Measurements from ENCODE around the gene SF3B2. TPM values are rescaled to one million over a fixed set of nuclear protein-coding genes. Genes with fewer than 3 reads are reported as not detected.

SF3B2 gene
- total RNA-seq, 1 experiment from 2014 or later = 300 TPM

- BruUV-seq (replicated peaks) = no TSS peak
- intact Hi-C loops (cut with micrococcal nuclease) = no loop called here
Observed at GRCh38 chr11:66044757-66045156, 7.4 kb upstream of the SF3B2 start.

More at GRCh38 chr11:66044757-66045156, 7.4 kb upstream of the SF3B2 start:
- CTCF ChIA-PET = interaction anchor here (0.6 to 2.2 kb wide), 19 partner anchors 9 to 504 kb away, joined by 3 to 14 read pairs (median 4); partner anchors contain the start of genes CATSPER1, CST6, FIBP and MUS81
- POLR2A ChIA-PET = interaction anchor here (1.0 kb wide), 1 partner anchor 24 kb away, joined by 4 read pairs; no protein-coding TSS in a partner anchor
- RAD21 ChIA-PET (ENCODE audit: low non-redundant PET in 1 of 2, low total read pairs in 2 of 2, uncharacterized antibody in 2 of 2, unreplicated experiment in 2 of 2) = no interaction called here
- H3K4me2 ChIP-seq (ENCODE audit: low read length) = peak overlapping the region; percentile 47
- H3K4me3 ChIP-seq (replicated peaks in 1 of 2; ENCODE audit: low read depth in 1 of 2, low read length in 2 of 2) = no peak overlapping the region
- no peaks in the 10 kb centered on the region for H3K79me2 ChIP-seq (ENCODE audit: insufficient read depth, low read length)
- TF ChIP-seq, protein P1, sequence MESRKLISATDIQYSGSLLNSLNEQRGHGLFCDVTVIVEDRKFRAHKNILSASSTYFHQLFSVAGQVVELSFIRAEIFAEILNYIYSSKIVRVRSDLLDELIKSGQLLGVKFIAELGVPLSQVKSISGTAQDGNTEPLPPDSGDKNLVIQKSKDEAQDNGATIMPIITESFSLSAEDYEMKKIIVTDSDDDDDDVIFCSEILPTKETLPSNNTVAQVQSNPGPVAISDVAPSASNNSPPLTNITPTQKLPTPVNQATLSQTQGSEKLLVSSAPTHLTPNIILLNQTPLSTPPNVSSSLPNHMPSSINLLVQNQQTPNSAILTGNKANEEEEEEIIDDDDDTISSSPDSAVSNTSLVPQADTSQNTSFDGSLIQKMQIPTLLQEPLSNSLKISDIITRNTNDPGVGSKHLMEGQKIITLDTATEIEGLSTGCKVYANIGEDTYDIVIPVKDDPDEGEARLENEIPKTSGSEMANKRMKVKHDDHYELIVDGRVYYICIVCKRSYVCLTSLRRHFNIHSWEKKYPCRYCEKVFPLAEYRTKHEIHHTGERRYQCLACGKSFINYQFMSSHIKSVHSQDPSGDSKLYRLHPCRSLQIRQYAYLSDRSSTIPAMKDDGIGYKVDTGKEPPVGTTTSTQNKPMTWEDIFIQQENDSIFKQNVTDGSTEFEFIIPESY (IDR thresholded peaks at IDR 0.05; ENCODE audit: extremely low read depth, insufficient replicate concordance, low read length) = no peak
- TF ChIP-seq CBX3 (IDR thresholded peaks at IDR 0.05; ENCODE audit: low read depth) = no peak
- TF ChIP-seq SIN3A (IDR thresholded peaks at IDR 0.05; ENCODE audit: low read depth) = no peak
- TF ChIP-seq RAD21 (IDR thresholded peaks at IDR 0.05; ENCODE audit: low read depth) = no peak
- TF ChIP-seq, protein P2, sequence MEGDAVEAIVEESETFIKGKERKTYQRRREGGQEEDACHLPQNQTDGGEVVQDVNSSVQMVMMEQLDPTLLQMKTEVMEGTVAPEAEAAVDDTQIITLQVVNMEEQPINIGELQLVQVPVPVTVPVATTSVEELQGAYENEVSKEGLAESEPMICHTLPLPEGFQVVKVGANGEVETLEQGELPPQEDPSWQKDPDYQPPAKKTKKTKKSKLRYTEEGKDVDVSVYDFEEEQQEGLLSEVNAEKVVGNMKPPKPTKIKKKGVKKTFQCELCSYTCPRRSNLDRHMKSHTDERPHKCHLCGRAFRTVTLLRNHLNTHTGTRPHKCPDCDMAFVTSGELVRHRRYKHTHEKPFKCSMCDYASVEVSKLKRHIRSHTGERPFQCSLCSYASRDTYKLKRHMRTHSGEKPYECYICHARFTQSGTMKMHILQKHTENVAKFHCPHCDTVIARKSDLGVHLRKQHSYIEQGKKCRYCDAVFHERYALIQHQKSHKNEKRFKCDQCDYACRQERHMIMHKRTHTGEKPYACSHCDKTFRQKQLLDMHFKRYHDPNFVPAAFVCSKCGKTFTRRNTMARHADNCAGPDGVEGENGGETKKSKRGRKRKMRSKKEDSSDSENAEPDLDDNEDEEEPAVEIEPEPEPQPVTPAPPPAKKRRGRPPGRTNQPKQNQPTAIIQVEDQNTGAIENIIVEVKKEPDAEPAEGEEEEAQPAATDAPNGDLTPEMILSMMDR (IDR thresholded peaks at IDR 0.05 in 2 of 3, conservative IDR thresholded peaks at IDR 0.05 in 1 of 3; ENCODE audit: borderline replicate concordance in 1 of 3, insufficient read depth in 1 of 3, low read depth in 2 of 3, low read length in 2 of 3) = no peak
- no peak for TF ChIP-seq SRF (IDR thresholded peaks at IDR 0.05; ENCODE audit: low read depth)
- no peak for TF ChIP-seq EZH2 (IDR thresholded peaks at IDR 0.05)
- DNase-seq (ENCODE audit: low read depth, low spot score) (no peak), ATAC-seq (no peak)
- H3K27me3 ChIP-seq (ENCODE audit: insufficient read depth, low read length) = no peaks in the 10 kb centered on the region
- H3K27ac ChIP-seq (ENCODE audit: low read depth, low read length) = no peak overlapping the region
- no peaks in the 10 kb centered on the region for H4K20me1 ChIP-seq (ENCODE audit: insufficient read depth)
- no peaks in the 10 kb centered on the region for H3K9me2 ChIP-seq (ENCODE audit: insufficient read depth)
- H3K9me3 ChIP-seq (ENCODE audit: control insufficient read depth in 1 of 2, insufficient read depth in 1 of 2, low read depth in 1 of 2, low read length in 2 of 2) = no peaks in the 10 kb centered on the region
- H2AFZ ChIP-seq (ENCODE audit: low read depth, low read length, poor library complexity, severe bottlenecking) = no peak overlapping the region
- no peaks in the 10 kb centered on the region for H3K36me3 ChIP-seq (ENCODE audit: control insufficient read depth in 1 of 2, insufficient read depth in 2 of 2, low read length in 2 of 2)
- peaks cover 6 to 9% of the 10 kb centered on the region in 2 experiments; a peak in 3 of 4 replicates for H3K4me1 ChIP-seq (ENCODE audit: control insufficient read depth in 1 of 2, insufficient read depth in 2 of 2, low read length in 2 of 2)
- no peak overlapping the region for H3K9ac ChIP-seq (ENCODE audit: low read length)
